K562 (cell line): ENCODE results near the gene ANKRD13B. TPM values are rescaled to one million over a fixed set of nuclear protein-coding genes. Genes with fewer than 3 reads are reported as not detected.

Experiments
- ATAC-seq: fragments of 200-7000 bp; cut with Tn5 transposase; 3 replicates; pipeline ENCODE4 v1.9.1; 2020; ENCODE audit warnings: moderate library complexity
- BruUV-seq: library from RNA; stranded (reverse); fragments of 400-500 nt; replicated peaks from 2 replicates; lab custom pipeline; 2021; lab: Mats Ljungman, UMichigan
- CTCF ChIA-PET: fragments of 300-600 bp; formaldehyde crosslinking; extraction: SDS; loops from one replicate; lab custom pipeline; 2021; ENCODE audit warnings: low intra/inter-chr PET ratio; lab: Yijun Ruan, JAX
- POLR2A ChIA-PET: fragments of 300-600, 350-650 bp; sonication (Branson Sonifier 250); formaldehyde crosslinking; extraction: SDS; loops from one replicate; lab custom pipeline; 2021; ENCODE audit warnings: antibody characterized with exemption, inconsistent platforms; lab: Yijun Ruan, JAX
- DNase-seq, 4 experiments: peaks; one replicate each; pipeline versions ENCODE4 v3.0.0 to v3.0.0-alpha.2; 2011 to 2018; ENCODE audit warnings: low spot score in 3 of 4, mixed read lengths in 3 of 4; ENCODE audit errors: extremely low read depth in 1 of 4
- FAIRE-seq: peaks from 2 replicates; lab custom pipeline; 2011; peaks lifted over from hg19 to GRCh38; lab: Jason Lieb, UNC
- H2AFZ ChIP-seq: 2 replicates; pipeline ENCODE4 v1.6.0; 2011; ENCODE audit warnings: low read depth, low read length, control low read depth, inconsistent platforms
- H3K27ac ChIP-seq: fragments of 200-600 bp; 3 replicates; pipeline ENCODE4 v1.8.0; 2011; ENCODE audit warnings: low read depth, mild to moderate bottlenecking, control low read depth, inconsistent platforms, low read length, moderate library complexity, mixed read lengths; ENCODE audit errors: extremely low read depth
- H3K27me3 ChIP-seq, 2 experiments: fragments of 300-600 bp in 1 of 2; 2 replicates in 1 of 2; 3 replicates in 1 of 2; pipeline versions ENCODE4 v1.6.0 to v1.8.0; 2011; ENCODE audit warnings: inconsistent platforms in 2 of 2, low read length in 2 of 2, mild to moderate bottlenecking in 1 of 2, mixed read lengths in 1 of 2, moderate library complexity in 1 of 2; ENCODE audit not compliant: control insufficient read depth in 2 of 2, insufficient read depth in 2 of 2
- H3K36me3 ChIP-seq: fragments of 300-600 bp; 3 replicates; pipeline ENCODE4 v1.8.0; 2011; ENCODE audit warnings: mild to moderate bottlenecking, low read length, inconsistent platforms; ENCODE audit not compliant: control insufficient read depth, insufficient read depth
- H3K4me1 ChIP-seq, 2 experiments: fragments of 200-600 bp in 1 of 2; replicated peaks in 1 of 2; 2 replicates in 1 of 2; 3 replicates in 1 of 2; pipeline versions ENCODE4 v1.5.1 to v1.8.0; 2011; ENCODE audit warnings: inconsistent platforms in 2 of 2, low read length in 2 of 2, mild to moderate bottlenecking in 1 of 2, mixed read lengths in 1 of 2, moderate library complexity in 1 of 2; ENCODE audit not compliant: control insufficient read depth in 2 of 2, insufficient read depth in 2 of 2
- H3K4me2 ChIP-seq: 2 replicates; pipeline ENCODE4 v1.6.1; 2011; ENCODE audit warnings: low read length, control low read depth, inconsistent platforms, mixed read lengths; ENCODE audit not compliant: insufficient read depth
- H3K4me3 ChIP-seq: fragments of 200-600 bp; sonication (generic), shearing (Covaris generic); 2 replicates; pipeline ENCODE4 v1.5.1; 2016; ENCODE audit warnings: control low read depth, inconsistent platforms
- H3K79me2 ChIP-seq: fragments of 200-600 bp; 3 replicates; pipeline ENCODE4 v1.8.0; 2011; ENCODE audit warnings: low read length, inconsistent platforms; ENCODE audit not compliant: control insufficient read depth, insufficient read depth
- H3K9ac ChIP-seq, 2 experiments: 2 replicates each; pipeline versions ENCODE4 v1.6.0 to v1.6.1; 2011; ENCODE audit warnings: low read depth in 2 of 2, low read length in 2 of 2, control low read depth in 1 of 2, inconsistent platforms in 1 of 2, mild to moderate bottlenecking in 1 of 2, mixed read lengths in 1 of 2; ENCODE audit not compliant: insufficient read depth in 1 of 2
- H3K9me1 ChIP-seq: one replicate; pipeline ENCODE4 v1.6.0; 2011; ENCODE audit warnings: inconsistent platforms, mild to moderate bottlenecking, low read length, moderate library complexity; ENCODE audit not compliant: control insufficient read depth, insufficient read depth
- H3K9me3 ChIP-seq: replicated peaks from 2 replicates; pipeline ENCODE4 v1.5.1; 2011; ENCODE audit warnings: low read depth, low read length, inconsistent platforms; ENCODE audit not compliant: control insufficient read depth, insufficient read depth
- H4K20me1 ChIP-seq: replicated peaks from 2 replicates; pipeline ENCODE4 v1.6.1; 2011; ENCODE audit warnings: low read length, inconsistent platforms, mixed read lengths; ENCODE audit not compliant: control insufficient read depth, insufficient read depth
- CBX2 ChIP-seq: fragments of 200-600 bp; sonication (generic); IDR thresholded peaks from one replicate; pipeline ENCODE4 v1.6.1; 2012; ENCODE audit warnings: mild to moderate bottlenecking, low read length, inconsistent platforms; ENCODE audit not compliant: insufficient read depth, poor library complexity, severe bottlenecking
- NELFE ChIP-seq: IDR thresholded peaks from 2 replicates; pipeline ENCODE4 v1.6.1; 2011; ENCODE audit warnings: mild to moderate bottlenecking; ENCODE audit not compliant: insufficient read depth, insufficient read length
- NR3C1 ChIP-seq: sonication (generic); formaldehyde crosslinking; IDR thresholded peaks from 2 replicates; pipeline ENCODE4 v1.8.1; 2022; ENCODE audit warnings: missing genetic modification reagents
- RBM17 ChIP-seq: fragments of 200-400 bp; formaldehyde crosslinking; IDR thresholded peaks from 2 replicates; pipeline ENCODE4 v1.6.1; 2017; ENCODE audit warnings: low read depth, mild to moderate bottlenecking, low read length, borderline replicate concordance
- SAFB ChIP-seq: fragments of 200-400 bp; formaldehyde crosslinking; IDR thresholded peaks from 2 replicates; pipeline ENCODE4 v1.6.1; 2017; ENCODE audit warnings: low read depth, low read length, borderline replicate concordance
- ZSCAN32 ChIP-seq: fragments of 450-650 bp; formaldehyde crosslinking; IDR thresholded peaks from 2 replicates; pipeline ENCODE4 v1.4.0; 2020; ENCODE audit warnings: mild to moderate bottlenecking, moderate library complexity
- WGBS: fragments of 100-300 bp; shearing (Covaris generic); methylation state at CpG from one replicate; pipeline ENCODE4 v1.1.6; 2016; ENCODE audit warnings: low coverage, mixed read lengths; ENCODE audit not compliant: insufficient coverage; ENCODE audit errors: missing lambda C conversion rate; 5-methylcytosine and 5-hydroxymethylcytosine counted together
- in situ Hi-C: fragments of 300-500 bp; cut with MboI; formaldehyde crosslinking; loops from 4 replicates; pipeline ENCODE4 v1.15.0; 2018; ENCODE audit warnings: inconsistent platforms, mixed read lengths
- intact Hi-C: fragments of 100-400 bp; cut with micrococcal nuclease; formaldehyde crosslinking; loops from 2 replicates; pipeline ENCODE4 v1.14.2; 2022
- polyA plus RNA-seq, 8 experiments: library from polyadenylated mRNA; depleted of rRNA in 4 of 8; stranded (reverse) in 5 of 8; unstranded in 3 of 8; fragments of >200 nt; fragmentation: Nextera tagmentation in 2 of 8; fragmentation: Illumina TruSeq in 1 of 8; extraction: Ambion mirVana in 2 of 8; extraction: Trizol in 1 of 8; gene quantifications; 2 replicates each; pipeline versions ENCODE4 v1.2.1 to v1.2.3, GENCODE V29; 2011 to 2014; ENCODE audit warnings: inconsistent platforms in 1 of 8, missing spikeins in 1 of 8
- total RNA-seq, 7 experiments: library from RNA; depleted of rRNA in 6 of 7; stranded (reverse); fragments of >200 nt in 6 of 7; fragmentation: Illumina TruSeq in 2 of 7; extraction: Trizol in 2 of 7; gene quantifications; 2 replicates each; pipeline versions ENCODE4 v1.2.1 to v1.2.3, GENCODE V29; 2011 to 2021; ENCODE audit warnings: low replicate concordance in 1 of 7
- TF ChIP-seq, protein P1 (sequence below), 2 experiments: IDR thresholded peaks; 2 replicates each; pipeline ENCODE4 v1.6.1; 2011; ENCODE audit warnings: borderline replicate concordance in 1 of 2, control low read depth in 1 of 2, low read depth in 1 of 2, low read length in 1 of 2, mild to moderate bottlenecking in 1 of 2, mixed read lengths in 1 of 2, moderate library complexity in 1 of 2; ENCODE audit not compliant: insufficient read depth in 1 of 2, insufficient read length in 1 of 2, poor library complexity in 1 of 2, severe bottlenecking in 1 of 2; ENCODE audit errors: extremely low read depth in 1 of 2
- TF ChIP-seq, protein P2 (sequence below): fragments of 250-450 bp; sonication (Bioruptor Pico); IDR thresholded peaks from 2 replicates; pipeline ENCODE4 v1.8.0; 2022; ENCODE audit warnings: inconsistent platforms
- TF ChIP-seq, protein P3 (sequence below): fragments of 250-450 bp; sonication (Bioruptor Pico); IDR thresholded peaks from 2 replicates; pipeline ENCODE4 v1.4.0; 2020

Gene ANKRD13B
- total and polyA plus RNA-seq, 9 of the 15 experiments (the other 6 are each of a cell fraction or from before 2014, with no cell fraction given) = 0.15 to 28.1 (median 4.6) TPM

GRCh38 chr17:29615492-29616299, 22.8 kb downstream of the ANKRD13B start (continued):
- TF ChIP-seq, protein P1, sequence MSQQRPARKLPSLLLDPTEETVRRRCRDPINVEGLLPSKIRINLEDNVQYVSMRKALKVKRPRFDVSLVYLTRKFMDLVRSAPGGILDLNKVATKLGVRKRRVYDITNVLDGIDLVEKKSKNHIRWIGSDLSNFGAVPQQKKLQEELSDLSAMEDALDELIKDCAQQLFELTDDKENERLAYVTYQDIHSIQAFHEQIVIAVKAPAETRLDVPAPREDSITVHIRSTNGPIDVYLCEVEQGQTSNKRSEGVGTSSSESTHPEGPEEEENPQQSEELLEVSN (IDR thresholded peaks at IDR 0.05; ENCODE audit: borderline replicate concordance in 1 of 2, extremely low read depth in 1 of 2, insufficient read depth in 1 of 2, insufficient read length in 1 of 2, low read depth in 1 of 2, low read length in 1 of 2, poor library complexity in 1 of 2, severe bottlenecking in 1 of 2) = peak; percentile 62 to 90
- TF ChIP-seq RBM17 (no peak), NR3C1 (CRISPR knock-in tag) (no peak), SAFB (no peak), CBX2 (no peak)

GRCh38 chr17:29616300-29617048, 23.5 kb downstream of the ANKRD13B start:
- Histone ChIP-seq H3K4me3 (no peak overlapping the region), H3K9ac (peak overlapping the region in 1 of 2 experiments; percentile 92; a peak in 2 of 4 replicates), H3K36me3 (no peaks in the 10 kb centered on the region), H3K27me3 (no peaks in the 10 kb centered on the region), H4K20me1 (no peaks in the 10 kb centered on the region; the same call in 1 of the 2 replicates), H3K9me3 (no peaks in the 10 kb centered on the region), H3K9me1 (no peaks in the 10 kb centered on the region), H3K79me2 (no peaks in the 10 kb centered on the region), H3K4me2 (peak overlapping the region; percentile 81), H2AFZ (peak overlapping the region; percentile 92; the same call in 1 of the 2 replicates), H3K27ac (no peak overlapping the region), H3K4me1 (peaks cover 27 to 65% of the 10 kb centered on the region in 2 experiments)
- CTCF ChIA-PET = interaction anchor here (0.6 kb wide), 1 partner anchor 36 kb away, joined by 3 read pairs; no protein-coding TSS in a partner anchor
- ATAC-seq (no peak), DNase-seq (no peak), FAIRE-seq (peak; percentile 62)
- POLR2A ChIA-PET = interaction anchor here (0.6 to 1.9 kb wide), 4 partner anchors 23 to 273 kb away, joined by 3 to 4 read pairs (median 3); no protein-coding TSS in a partner anchor
- in situ Hi-C loops = no loop called here
- no TSS peak for BruUV-seq
- intact Hi-C loops = loop anchor here (10.0 kb wide), 1 partner anchor 472 kb away; no protein-coding TSS in a partner anchor
- 82% methylated on average over 32 of the region's 32 CpGs for WGBS
- no peak for TF ChIP-seq NELFE
- TF ChIP-seq, protein P2, sequence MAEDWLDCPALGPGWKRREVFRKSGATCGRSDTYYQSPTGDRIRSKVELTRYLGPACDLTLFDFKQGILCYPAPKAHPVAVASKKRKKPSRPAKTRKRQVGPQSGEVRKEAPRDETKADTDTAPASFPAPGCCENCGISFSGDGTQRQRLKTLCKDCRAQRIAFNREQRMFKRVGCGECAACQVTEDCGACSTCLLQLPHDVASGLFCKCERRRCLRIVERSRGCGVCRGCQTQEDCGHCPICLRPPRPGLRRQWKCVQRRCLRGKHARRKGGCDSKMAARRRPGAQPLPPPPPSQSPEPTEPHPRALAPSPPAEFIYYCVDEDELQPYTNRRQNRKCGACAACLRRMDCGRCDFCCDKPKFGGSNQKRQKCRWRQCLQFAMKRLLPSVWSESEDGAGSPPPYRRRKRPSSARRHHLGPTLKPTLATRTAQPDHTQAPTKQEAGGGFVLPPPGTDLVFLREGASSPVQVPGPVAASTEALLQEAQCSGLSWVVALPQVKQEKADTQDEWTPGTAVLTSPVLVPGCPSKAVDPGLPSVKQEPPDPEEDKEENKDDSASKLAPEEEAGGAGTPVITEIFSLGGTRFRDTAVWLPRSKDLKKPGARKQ (CRISPR knock-in tag) = no peak
- TF ChIP-seq ZSCAN32 (CRISPR knock-in tag) = no peak
- TF ChIP-seq, protein P3, sequence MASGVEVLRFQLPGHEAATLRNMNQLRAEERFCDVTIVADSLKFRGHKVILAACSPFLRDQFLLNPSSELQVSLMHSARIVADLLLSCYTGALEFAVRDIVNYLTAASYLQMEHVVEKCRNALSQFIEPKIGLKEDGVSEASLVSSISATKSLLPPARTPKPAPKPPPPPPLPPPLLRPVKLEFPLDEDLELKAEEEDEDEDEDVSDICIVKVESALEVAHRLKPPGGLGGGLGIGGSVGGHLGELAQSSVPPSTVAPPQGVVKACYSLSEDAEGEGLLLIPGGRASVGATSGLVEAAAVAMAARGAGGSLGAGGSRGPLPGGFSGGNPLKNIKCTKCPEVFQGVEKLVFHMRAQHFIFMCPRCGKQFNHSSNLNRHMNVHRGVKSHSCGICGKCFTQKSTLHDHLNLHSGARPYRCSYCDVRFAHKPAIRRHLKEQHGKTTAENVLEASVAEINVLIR (CRISPR knock-in tag) = no peak
